ENCODE data around the gene AATK. TPM values are rescaled to one million over a fixed set of nuclear protein-coding genes. Genes with fewer than 3 reads are reported as not detected.
A peak's percentile ranks its signal among the peaks of the same experiment; 100 is the strongest.

The AATK gene
- total and polyA plus RNA-seq, 9 of the 15 experiments (the other 6 are each of a cell fraction or from before 2014, with no cell fraction given): 0.11 to 0.55 (median 0.38) TPM; not detected in 5

DNA sequence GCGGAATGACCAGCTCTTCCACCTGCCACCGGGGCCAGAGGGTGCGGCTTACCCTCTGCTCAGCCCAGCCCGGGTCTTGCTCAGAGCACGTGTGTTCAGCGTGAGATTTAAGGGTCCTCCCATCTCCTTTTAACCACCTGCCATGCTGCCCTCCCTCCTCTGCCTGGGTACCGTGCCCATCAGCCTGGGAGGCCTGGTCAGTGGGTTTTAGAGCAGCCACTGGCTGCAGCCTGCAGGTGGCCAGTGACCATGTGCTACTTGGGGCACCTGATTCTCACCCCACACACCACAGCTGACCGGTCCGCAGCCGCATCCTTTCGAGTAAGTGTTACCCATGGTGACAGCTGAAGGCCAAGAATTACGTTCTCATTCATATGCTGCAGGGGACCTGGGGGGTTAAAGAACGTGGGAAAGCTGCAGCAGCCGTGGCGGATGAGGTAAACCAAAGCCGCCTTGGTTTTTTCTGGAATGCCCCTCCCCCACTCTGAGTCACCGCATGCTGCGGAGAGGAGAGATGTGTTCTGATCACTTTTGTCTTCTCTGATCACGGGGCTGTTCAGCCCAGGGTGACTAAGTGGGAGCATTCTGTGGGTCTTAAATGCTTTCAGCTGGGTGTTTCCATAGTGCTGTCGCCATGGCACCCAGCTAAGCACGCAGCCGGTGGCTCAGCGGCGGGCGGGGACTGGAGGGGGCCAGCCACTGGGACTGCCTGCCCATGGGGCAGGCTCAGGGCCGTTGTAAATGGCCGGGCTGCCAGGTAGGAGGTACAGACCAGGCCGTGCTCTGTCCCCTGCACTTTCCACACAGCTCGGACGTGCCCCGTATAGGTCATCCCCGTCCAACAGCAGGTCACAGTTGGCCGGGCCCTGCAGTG lies 71.3 kb downstream of the AATK start (continued):
- TF ChIP-seq ZC3H4 (CRISPR knock-in tag; IDR thresholded peaks at IDR 0.05; ENCODE audit: borderline replicate concordance) (peak; percentile 38; the same call in 1 of the 2 replicates), SIX5 (IDR thresholded peaks at IDR 0.05; ENCODE audit: borderline replicate concordance in 1 of 2, insufficient read depth in 1 of 2, low read depth in 1 of 2, low read length in 2 of 2) (0 out of 4 replicates have a peak, but pooled peaks of 1 of the 2 experiments have one; percentile 15), HDAC1 (IDR thresholded peaks at IDR 0.05) (peak in 1 of 2 experiments; percentile 96; a peak in 2 of 4 replicates), SMARCC2 (IDR thresholded peaks at IDR 0.05; ENCODE audit: low read depth) (peak; percentile 67; the same call in 1 of the 2 replicates), HEY1 (CRISPR knock-in tag; IDR thresholded peaks at IDR 0.05; ENCODE audit: borderline replicate concordance) (no peak), ZNF175 (CRISPR knock-in tag; IDR thresholded peaks at IDR 0.05; ENCODE audit: low read depth) (0 out of 2 replicates have a peak, but pooled peaks have one; percentile 12), RAD21 (CRISPR knock-in tag; conservative IDR thresholded peaks at IDR 0.05 in 1 of 2, IDR thresholded peaks at IDR 0.05 in 1 of 2) (peak in 1 of 2 experiments; percentile 25; a peak in 1 of 4 replicates), CBX3 (IDR thresholded peaks at IDR 0.05; ENCODE audit: borderline replicate concordance in 1 of 2, low read length in 2 of 2) (peak in 1 of 2 experiments; percentile 78; a peak in 2 of 3 replicates), BMI1 (IDR thresholded peaks at IDR 0.05; ENCODE audit: low read length) (peak; percentile 93), NCOA1 (IDR thresholded peaks at IDR 0.05; ENCODE audit: low read depth) (peak; percentile 70; the same call in 1 of the 2 replicates), RFX1 (IDR thresholded peaks at IDR 0.05) (peak; percentile 98)
- TF ChIP-seq, protein P1, sequence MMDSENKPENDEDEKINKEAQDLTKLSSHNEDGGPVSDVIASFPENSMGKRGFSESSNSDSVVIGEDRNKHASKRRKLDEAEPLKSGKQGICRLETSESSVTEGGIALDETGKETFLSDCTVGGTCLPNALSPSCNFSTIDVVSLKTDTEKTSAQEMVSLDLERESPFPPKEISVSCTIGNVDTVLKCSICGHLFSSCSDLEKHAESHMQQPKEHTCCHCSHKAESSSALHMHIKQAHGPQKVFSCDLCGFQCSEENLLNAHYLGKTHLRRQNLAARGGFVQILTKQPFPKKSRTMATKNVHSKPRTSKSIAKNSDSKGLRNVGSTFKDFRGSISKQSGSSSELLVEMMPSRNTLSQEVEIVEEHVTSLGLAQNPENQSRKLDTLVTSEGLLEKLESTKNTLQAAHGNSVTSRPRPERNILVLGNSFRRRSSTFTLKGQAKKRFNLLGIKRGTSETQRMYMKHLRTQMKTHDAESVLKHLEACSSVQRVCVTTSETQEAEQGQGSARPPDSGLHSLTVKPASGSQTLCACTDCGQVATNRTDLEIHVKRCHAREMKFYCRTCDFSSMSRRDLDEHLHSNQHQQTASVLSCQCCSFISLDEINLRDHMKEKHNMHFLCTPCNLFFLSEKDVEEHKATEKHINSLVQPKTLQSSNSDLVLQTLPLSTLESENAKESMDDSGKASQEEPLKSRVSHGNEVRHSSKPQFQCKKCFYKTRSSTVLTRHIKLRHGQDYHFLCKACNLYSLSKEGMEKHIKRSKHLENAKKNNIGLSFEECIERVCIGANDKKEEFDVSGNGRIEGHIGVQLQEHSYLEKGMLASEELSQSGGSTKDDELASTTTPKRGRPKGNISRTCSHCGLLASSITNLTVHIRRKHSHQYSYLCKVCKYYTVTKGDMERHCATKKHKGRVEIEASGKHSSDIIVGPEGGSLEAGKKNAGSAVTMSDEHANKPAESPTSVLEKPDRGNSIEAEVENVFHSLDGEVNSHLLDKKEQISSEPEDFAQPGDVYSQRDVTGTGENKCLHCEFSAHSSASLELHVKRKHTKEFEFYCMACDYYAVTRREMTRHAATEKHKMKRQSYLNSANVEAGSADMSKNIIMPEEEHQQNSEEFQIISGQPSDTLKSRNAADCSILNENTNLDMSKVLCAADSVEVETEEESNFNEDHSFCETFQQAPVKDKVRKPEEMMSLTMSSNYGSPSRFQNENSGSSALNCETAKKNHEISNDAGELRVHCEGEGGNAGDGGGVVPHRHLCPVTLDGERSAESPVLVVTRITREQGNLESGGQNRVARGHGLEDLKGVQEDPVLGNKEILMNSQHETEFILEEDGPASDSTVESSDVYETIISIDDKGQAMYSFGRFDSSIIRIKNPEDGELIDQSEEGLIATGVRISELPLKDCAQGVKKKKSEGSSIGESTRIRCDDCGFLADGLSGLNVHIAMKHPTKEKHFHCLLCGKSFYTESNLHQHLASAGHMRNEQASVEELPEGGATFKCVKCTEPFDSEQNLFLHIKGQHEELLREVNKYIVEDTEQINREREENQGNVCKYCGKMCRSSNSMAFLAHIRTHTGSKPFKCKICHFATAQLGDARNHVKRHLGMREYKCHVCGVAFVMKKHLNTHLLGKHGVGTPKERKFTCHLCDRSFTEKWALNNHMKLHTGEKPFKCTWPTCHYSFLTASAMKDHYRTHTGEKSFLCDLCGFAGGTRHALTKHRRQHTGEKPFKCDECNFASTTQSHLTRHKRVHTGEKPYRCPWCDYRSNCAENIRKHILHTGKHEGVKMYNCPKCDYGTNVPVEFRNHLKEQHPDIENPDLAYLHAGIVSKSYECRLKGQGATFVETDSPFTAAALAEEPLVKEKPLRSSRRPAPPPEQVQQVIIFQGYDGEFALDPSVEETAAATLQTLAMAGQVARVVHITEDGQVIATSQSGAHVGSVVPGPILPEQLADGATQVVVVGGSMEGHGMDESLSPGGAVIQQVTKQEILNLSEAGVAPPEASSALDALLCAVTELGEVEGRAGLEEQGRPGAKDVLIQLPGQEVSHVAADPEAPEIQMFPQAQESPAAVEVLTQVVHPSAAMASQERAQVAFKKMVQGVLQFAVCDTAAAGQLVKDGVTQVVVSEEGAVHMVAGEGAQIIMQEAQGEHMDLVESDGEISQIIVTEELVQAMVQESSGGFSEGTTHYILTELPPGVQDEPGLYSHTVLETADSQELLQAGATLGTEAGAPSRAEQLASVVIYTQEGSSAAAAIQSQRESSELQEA (IDR thresholded peaks at IDR 0.05; ENCODE audit: low read depth): no peak
- TF ChIP-seq, protein P2, sequence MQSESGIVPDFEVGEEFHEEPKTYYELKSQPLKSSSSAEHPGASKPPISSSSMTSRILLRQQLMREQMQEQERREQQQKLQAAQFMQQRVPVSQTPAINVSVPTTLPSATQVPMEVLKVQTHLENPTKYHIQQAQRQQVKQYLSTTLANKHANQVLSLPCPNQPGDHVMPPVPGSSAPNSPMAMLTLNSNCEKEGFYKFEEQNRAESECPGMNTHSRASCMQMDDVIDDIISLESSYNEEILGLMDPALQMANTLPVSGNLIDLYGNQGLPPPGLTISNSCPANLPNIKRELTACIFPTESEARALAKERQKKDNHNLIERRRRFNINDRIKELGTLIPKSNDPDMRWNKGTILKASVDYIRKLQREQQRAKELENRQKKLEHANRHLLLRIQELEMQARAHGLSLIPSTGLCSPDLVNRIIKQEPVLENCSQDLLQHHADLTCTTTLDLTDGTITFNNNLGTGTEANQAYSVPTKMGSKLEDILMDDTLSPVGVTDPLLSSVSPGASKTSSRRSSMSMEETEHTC (IDR thresholded peaks at IDR 0.05): peak; percentile 90
- TF ChIP-seq, protein P3, sequence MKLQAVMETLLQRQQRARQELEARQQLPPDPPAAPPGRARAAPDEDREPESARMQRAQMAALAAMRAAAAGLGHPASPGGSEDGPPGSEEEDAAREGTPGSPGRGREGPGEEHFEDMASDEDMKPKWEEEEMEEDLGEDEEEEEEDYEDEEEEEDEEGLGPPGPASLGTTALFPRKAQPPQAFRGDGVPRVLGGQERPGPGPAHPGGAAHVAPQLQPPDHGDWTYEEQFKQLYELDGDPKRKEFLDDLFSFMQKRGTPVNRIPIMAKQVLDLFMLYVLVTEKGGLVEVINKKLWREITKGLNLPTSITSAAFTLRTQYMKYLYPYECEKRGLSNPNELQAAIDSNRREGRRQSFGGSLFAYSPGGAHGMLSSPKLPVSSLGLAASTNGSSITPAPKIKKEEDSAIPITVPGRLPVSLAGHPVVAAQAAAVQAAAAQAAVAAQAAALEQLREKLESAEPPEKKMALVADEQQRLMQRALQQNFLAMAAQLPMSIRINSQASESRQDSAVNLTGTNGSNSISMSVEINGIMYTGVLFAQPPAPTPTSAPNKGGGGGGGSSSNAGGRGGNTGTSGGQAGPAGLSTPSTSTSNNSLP (IDR thresholded peaks at IDR 0.05; ENCODE audit: borderline replicate concordance, low read depth, low read length): 0 out of 2 replicates have a peak, but pooled peaks have one; percentile 28
